Mesenchymal stem cell (in vitro differentiated cells and primary cell): Measurements from ENCODE around the gene MERTK.

Experiments
- DNase-seq: peaks from one replicate; pipeline ENCODE4 v3.0.0-alpha.2; 2013
- H2AFZ ChIP-seq: one replicate; pipeline ENCODE4 v1.6.1; 2013; ENCODE audit warnings: low read depth, mild to moderate bottlenecking, control low read depth, inconsistent platforms, low read length, moderate library complexity
- H2AK5ac ChIP-seq: 2 replicates; pipeline ENCODE4 v1.6.1; 2013; ENCODE audit warnings: low read length, moderate library complexity, mild to moderate bottlenecking, inconsistent platforms; ENCODE audit not compliant: severe bottlenecking
- H2BK120ac ChIP-seq: one replicate; pipeline ENCODE4 v1.6.1; 2013; ENCODE audit warnings: low read depth, mild to moderate bottlenecking, inconsistent platforms, low read length, moderate library complexity
- H2BK12ac ChIP-seq, 2 experiments: one replicate each; pipeline ENCODE4 v1.6.1; 2013; ENCODE audit warnings: inconsistent platforms in 2 of 2, low read length in 2 of 2, mild to moderate bottlenecking in 2 of 2, moderate library complexity in 2 of 2, control low read depth in 1 of 2
- H2BK15ac ChIP-seq: one replicate; pipeline ENCODE4 v1.6.1; 2013; ENCODE audit warnings: mild to moderate bottlenecking, low read depth, inconsistent platforms; ENCODE audit not compliant: poor library complexity, severe bottlenecking
- H2BK5ac ChIP-seq: 2 replicates; pipeline ENCODE4 v1.6.1; 2013; ENCODE audit warnings: low read depth, mild to moderate bottlenecking, low read length, control low read depth, inconsistent platforms; ENCODE audit not compliant: poor library complexity, severe bottlenecking
- H3K14ac ChIP-seq, 2 experiments: one replicate each; pipeline ENCODE4 v1.6.1; 2013; ENCODE audit warnings: inconsistent platforms in 2 of 2, low read length in 2 of 2, control low read depth in 1 of 2, mild to moderate bottlenecking in 1 of 2, moderate library complexity in 1 of 2
- H3K18ac ChIP-seq, 2 experiments: one replicate each; pipeline ENCODE4 v1.6.1; 2013; ENCODE audit warnings: inconsistent platforms in 2 of 2, low read length in 2 of 2, control low read depth in 1 of 2, low read depth in 1 of 2, mild to moderate bottlenecking in 1 of 2
- H3K23ac ChIP-seq, 2 experiments: one replicate each; pipeline ENCODE4 v1.6.1; 2013; ENCODE audit warnings: inconsistent platforms in 2 of 2, low read length in 2 of 2, mild to moderate bottlenecking in 2 of 2, moderate library complexity in 2 of 2, control low read depth in 1 of 2
- H3K27ac ChIP-seq: 2 replicates; pipeline ENCODE4 v1.5.1; 2013; ENCODE audit warnings: mild to moderate bottlenecking, moderate library complexity, low read length, control low read depth, inconsistent platforms; ENCODE audit not compliant: poor library complexity, severe bottlenecking
- H3K27me3 ChIP-seq, 2 experiments: 2 replicates each; pipeline versions ENCODE4 v1.6.1 to v1.7.0; 2013; ENCODE audit warnings: low read length in 2 of 2, mild to moderate bottlenecking in 2 of 2, moderate library complexity in 2 of 2, control low read depth in 1 of 2, inconsistent platforms in 1 of 2; ENCODE audit not compliant: control insufficient read depth in 1 of 2, insufficient read depth in 1 of 2
- H3K36me3 ChIP-seq, 2 experiments: 2 replicates each; pipeline versions ENCODE4 v1.6.1 to v1.7.0; 2013; ENCODE audit warnings: low read length in 2 of 2, control low read depth in 1 of 2, inconsistent platforms in 1 of 2, low read depth in 1 of 2, mild to moderate bottlenecking in 1 of 2; ENCODE audit not compliant: insufficient read depth in 2 of 2, control insufficient read depth in 1 of 2
- H3K4ac ChIP-seq, 2 experiments: one replicate each; pipeline ENCODE4 v1.6.1; 2013; ENCODE audit warnings: inconsistent platforms in 2 of 2, low read length in 2 of 2, mild to moderate bottlenecking in 2 of 2, moderate library complexity in 2 of 2, control low read depth in 1 of 2, low read depth in 1 of 2
- H3K4me1 ChIP-seq: 2 replicates; pipeline ENCODE4 v1.6.1; 2013; ENCODE audit warnings: low read depth, low read length, control low read depth; ENCODE audit not compliant: control insufficient read depth, insufficient read depth
- H3K4me2 ChIP-seq: 2 replicates; pipeline ENCODE4 v1.6.1; 2013; ENCODE audit warnings: low read length, mild to moderate bottlenecking, inconsistent platforms; ENCODE audit not compliant: poor library complexity, severe bottlenecking
- H3K4me3 ChIP-seq, 2 experiments: 2 replicates each; pipeline versions ENCODE4 v1.5.1 to v1.7.0; 2013; ENCODE audit warnings: low read length in 2 of 2, mild to moderate bottlenecking in 2 of 2, control low read depth in 1 of 2, low read depth in 1 of 2; ENCODE audit not compliant: insufficient read depth in 1 of 2
- H3K79me1 ChIP-seq: replicated peaks from 2 replicates; pipeline ENCODE4 v1.6.1; 2013; ENCODE audit warnings: mild to moderate bottlenecking, control low read depth, low read length, inconsistent platforms; ENCODE audit not compliant: poor library complexity, severe bottlenecking
- H3K9ac ChIP-seq: 2 replicates; pipeline ENCODE4 v1.7.0; 2013; ENCODE audit warnings: mild to moderate bottlenecking, low read length, moderate library complexity
- H3K9me3 ChIP-seq: 2 replicates; pipeline ENCODE4 v1.7.0; 2013; ENCODE audit warnings: mild to moderate bottlenecking, low read length; ENCODE audit not compliant: control insufficient read depth
- H4K8ac ChIP-seq: one replicate; pipeline ENCODE4 v1.6.1; 2013; ENCODE audit warnings: inconsistent platforms, mild to moderate bottlenecking, low read length, moderate library complexity
- H4K91ac ChIP-seq: one replicate; pipeline ENCODE4 v1.6.1; 2013; ENCODE audit warnings: mild to moderate bottlenecking, low read length, inconsistent platforms
- whole genome bisulfite sequencing: methylation state at CpG from one replicate; pipeline ENCODE4 v1.1.7; 2013; ENCODE audit warnings: mixed read lengths; 5-methylcytosine and 5-hydroxymethylcytosine counted together

The MERTK gene

DNA sequence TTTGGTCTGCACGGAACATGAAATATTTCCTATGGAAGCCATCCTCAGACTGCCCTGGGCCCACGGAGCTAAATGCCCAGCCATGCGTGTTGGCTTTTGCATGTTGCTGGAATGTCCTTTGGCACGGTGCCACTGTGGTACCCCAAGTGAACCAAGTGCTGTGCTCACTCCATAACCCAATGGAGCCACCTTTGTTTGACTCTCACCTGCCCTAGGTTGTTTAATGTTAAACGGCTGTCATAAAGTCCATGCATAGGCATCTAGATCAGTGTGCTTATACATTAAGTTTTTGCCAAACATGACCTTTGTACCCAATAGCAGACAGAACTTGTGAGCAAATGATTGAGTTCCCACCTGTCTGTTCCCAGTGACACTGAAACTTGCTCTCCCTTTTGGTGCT is 96.7 kb downstream of the MERTK start:
- Histone ChIP-seq H2BK120ac (no peak overlapping the region), H3K4me3 (no peak overlapping the region), H2BK15ac (no peak overlapping the region), H3K79me1 (peaks cover 14% of the 10 kb centered on the region), H2AK5ac (no peak overlapping the region), H3K23ac (no peak overlapping the region), H4K91ac (no peak overlapping the region), H4K8ac (no peak overlapping the region), H2BK5ac (no peak overlapping the region), H3K27ac (no peak overlapping the region), H3K4ac (no peak overlapping the region), H2BK12ac (no peak overlapping the region), H3K4me1 (peaks cover 6% of the 10 kb centered on the region), H3K27me3 (peaks cover 0 to 4% of the 10 kb centered on the region in 2 experiments), H3K4me2 (no peak overlapping the region), H3K14ac (no peak overlapping the region), H3K36me3 (peaks cover 0 to 32% of the 10 kb centered on the region in 2 experiments), H3K9me3 (no peaks in the 10 kb centered on the region), H3K18ac (no peak overlapping the region), H3K9ac (no peak overlapping the region), H2AFZ (no peak overlapping the region)
- WGBS: 92% methylated on average over 5 of the region's 5 CpGs
- DNase-seq: no peak

DNA sequence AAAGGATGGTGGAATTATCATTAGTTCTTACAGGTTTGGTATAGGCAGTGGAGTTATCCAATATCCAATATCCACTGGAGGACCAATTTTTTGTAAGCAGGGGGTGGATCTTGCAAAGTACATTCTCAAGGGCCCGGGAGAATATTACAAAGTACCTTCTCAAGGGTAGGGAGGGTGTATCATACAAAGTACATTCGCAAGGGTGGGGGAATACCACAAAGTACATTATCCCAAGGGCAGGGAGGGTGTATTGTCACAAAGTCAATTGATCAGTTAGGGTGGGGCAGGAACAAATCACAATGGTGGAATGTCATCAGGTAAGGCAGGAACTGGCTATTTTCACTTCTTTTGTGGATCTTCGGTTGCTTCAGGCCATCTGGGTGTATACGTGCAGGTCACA is 101.4 kb downstream of the MERTK start:
- H2BK120ac ChIP-seq: no peak overlapping the region
- H3K27ac ChIP-seq: no peak overlapping the region
- no peaks in the 10 kb centered on the region for H3K9me3 ChIP-seq
- H2BK5ac ChIP-seq: no peak overlapping the region
- H2AFZ ChIP-seq: no peak overlapping the region
- H3K27me3 ChIP-seq: no peaks in the 10 kb centered on the region
- no peaks in the 10 kb centered on the region for H3K79me1 ChIP-seq
- no peak overlapping the region for H3K14ac ChIP-seq
- H2BK12ac ChIP-seq: no peak overlapping the region
- no peak overlapping the region for H2AK5ac ChIP-seq
- H3K9ac ChIP-seq: no peak overlapping the region
- DNase-seq: no peak
- no peak overlapping the region for H2BK15ac ChIP-seq
- no peaks in the 10 kb centered on the region for H3K4me1 ChIP-seq
- H4K8ac ChIP-seq: no peak overlapping the region
- H4K91ac ChIP-seq: no peak overlapping the region
- H3K4me2 ChIP-seq: no peak overlapping the region
- H3K36me3 ChIP-seq: peaks cover 0 to 33% of the 10 kb centered on the region in 2 experiments
- H3K23ac ChIP-seq: no peak overlapping the region
- WGBS: 75% methylated on average over 4 of the region's 4 CpGs
- H3K4me3 ChIP-seq: no peak overlapping the region
- no peak overlapping the region for H3K18ac ChIP-seq
- H3K4ac ChIP-seq: no peak overlapping the region

DNA sequence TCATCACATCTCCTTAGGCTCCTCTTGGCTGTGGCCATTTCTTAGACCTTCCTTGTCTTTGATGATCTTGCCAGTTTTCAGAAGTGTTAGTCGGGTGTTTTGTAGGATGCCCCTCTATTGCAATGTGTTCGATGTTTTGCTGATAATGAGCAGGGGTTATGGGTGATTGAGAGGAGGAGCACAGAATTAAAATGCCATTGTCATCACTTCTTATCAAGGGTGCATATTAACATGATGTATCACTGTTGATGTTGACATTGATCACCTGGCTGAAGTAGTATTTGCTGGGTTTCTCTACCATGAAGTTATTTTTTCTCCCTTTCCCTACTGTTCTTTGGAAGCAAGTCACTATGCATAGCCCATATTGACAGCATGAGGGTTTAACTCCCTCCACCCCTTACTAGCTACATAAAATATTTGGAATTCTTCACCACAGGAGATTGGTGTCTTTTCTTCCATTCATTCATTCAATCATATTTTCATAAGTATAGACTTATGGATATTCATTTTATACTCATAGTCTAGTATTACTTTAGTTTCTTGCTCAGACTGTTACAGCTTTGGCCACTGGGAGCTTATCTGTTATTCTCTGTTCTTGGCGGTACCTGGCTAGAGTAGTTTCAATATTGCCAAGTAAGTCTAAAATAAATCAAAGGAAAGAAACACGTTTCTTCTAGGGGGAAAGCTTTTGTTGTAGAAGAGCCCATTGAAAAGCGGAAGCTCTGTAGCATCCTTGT is 102.2 kb downstream of the MERTK start:
- Histone ChIP-seq H3K4me3 (no peak overlapping the region), H3K27me3 (no peaks in the 10 kb centered on the region), H4K91ac (no peak overlapping the region), H2BK120ac (no peak overlapping the region), H3K79me1 (no peaks in the 10 kb centered on the region), H2BK5ac (no peak overlapping the region), H2AK5ac (no peak overlapping the region), H3K14ac (no peak overlapping the region), H3K9ac (no peak overlapping the region), H3K27ac (no peak overlapping the region), H3K9me3 (no peaks in the 10 kb centered on the region), H3K18ac (no peak overlapping the region), H3K4me2 (no peak overlapping the region), H4K8ac (no peak overlapping the region), H2AFZ (no peak overlapping the region), H2BK12ac (no peak overlapping the region), H3K23ac (no peak overlapping the region), H3K36me3 (peaks cover 0 to 28% of the 10 kb centered on the region in 2 experiments), H3K4ac (no peak overlapping the region), H3K4me1 (no peaks in the 10 kb centered on the region), H2BK15ac (no peak overlapping the region)
- WGBS: 94% methylated on average over 5 of the region's 5 CpGs
- DNase-seq: no peak

DNA sequence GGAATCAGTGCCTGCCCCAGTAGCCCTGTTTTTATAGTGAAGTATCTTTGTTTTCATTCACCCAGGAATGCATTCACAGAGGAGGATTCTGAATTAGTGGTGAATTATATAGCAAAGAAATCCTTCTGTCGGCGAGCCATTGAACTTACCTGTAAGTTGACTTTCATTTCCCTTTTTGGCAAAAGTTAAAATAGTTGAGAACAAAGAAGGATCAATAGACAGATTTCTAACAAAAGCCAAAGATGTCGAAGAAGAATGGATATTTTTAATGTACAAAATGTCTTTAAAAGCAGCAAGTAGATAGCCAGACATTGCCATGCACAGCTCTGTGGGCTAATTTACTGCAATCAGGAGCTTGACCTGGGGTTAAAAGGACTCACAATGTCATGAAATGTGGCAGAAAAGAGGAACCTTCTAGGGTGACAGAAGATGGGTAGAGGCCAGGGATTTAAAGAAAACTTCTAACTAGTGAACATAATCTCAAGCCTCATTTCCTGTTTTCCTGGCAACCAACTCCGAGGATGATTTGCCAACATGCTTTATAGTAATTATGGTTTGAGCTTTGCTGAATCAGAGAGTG is 102.8 kb downstream of the MERTK start:
- Histone ChIP-seq H4K91ac (no peak overlapping the region), H3K36me3 (peaks cover 0 to 22% of the 10 kb centered on the region in 2 experiments), H3K18ac (peak overlapping the region in 1 of 2 experiments; percentile 21), H3K27ac (no peak overlapping the region), H2BK5ac (no peak overlapping the region), H3K4ac (no peak overlapping the region), H3K4me2 (no peak overlapping the region), H3K27me3 (no peaks in the 10 kb centered on the region), H2BK12ac (no peak overlapping the region), H3K23ac (no peak overlapping the region), H3K9ac (no peak overlapping the region), H3K4me1 (no peaks in the 10 kb centered on the region), H2AK5ac (no peak overlapping the region), H3K14ac (no peak overlapping the region), H2AFZ (no peak overlapping the region), H3K4me3 (no peak overlapping the region), H2BK120ac (no peak overlapping the region), H2BK15ac (no peak overlapping the region), H3K9me3 (no peaks in the 10 kb centered on the region), H3K79me1 (no peaks in the 10 kb centered on the region), H4K8ac (no peak overlapping the region)
- WGBS: 98% methylated on average over 3 of the region's 4 CpGs
- DNase-seq: no peak
